Hematopoietic multipotent progenitor cell treated with erythropoietin and hydrocortisone succinate and interleukin-3 and kit ligand, for 15 days (in vitro differentiated cells): Measurements from ENCODE around the gene IBA57.

Experiments
- DNase-seq: peaks from one replicate; pipeline ENCODE4 v3.0.0-alpha.2; 2015; ENCODE audit warnings: low spot score

IBA57 gene

GRCh38 chr1:228145463-228146416 is 19.9 kb upstream of the IBA57 start:
- DNase-seq = peak; percentile 79

DNA sequence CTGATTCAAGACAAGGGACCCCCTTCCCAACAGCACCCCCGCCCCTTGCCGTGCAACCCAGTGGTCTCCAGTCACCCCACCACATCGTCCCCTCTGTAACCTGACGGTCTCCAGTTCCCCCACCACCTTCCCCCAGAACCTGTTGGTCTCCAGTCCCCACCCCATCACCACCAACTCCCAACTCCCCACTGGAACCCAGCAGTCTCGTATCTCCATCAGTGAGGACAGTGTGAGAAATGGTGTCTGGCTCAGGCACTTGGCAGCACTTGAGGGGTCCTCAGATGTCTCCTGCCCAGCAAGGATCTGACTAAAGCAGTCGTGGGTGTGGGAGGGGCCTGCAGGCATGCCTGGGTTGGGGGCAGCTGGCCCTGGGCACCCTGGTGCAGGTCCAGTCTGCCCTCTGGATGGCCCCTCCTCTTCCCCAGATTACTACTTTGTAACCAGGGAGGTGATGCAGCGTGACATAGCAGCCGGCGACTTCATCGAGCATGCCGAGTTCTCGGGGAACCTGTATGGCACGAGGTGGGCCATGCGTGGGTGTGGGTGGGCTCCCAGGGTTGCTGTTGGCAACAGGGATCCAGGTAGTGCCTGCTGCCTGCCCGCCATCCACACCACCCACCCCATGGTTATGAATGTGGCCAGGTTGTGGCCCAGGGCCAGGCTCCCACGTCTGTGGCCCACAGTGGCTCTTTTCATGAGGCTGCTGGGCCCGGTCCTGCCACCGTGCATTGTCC is 19.0 kb upstream of the IBA57 start:
- DNase-seq = no peak

GRCh38 chr1:228147151-228147693 is 18.4 kb upstream of the IBA57 start:
- no peak for DNase-seq

GRCh38 chr1:228147768-228148167 is 17.8 kb upstream of the IBA57 start:
- DNase-seq = no peak

DNA sequence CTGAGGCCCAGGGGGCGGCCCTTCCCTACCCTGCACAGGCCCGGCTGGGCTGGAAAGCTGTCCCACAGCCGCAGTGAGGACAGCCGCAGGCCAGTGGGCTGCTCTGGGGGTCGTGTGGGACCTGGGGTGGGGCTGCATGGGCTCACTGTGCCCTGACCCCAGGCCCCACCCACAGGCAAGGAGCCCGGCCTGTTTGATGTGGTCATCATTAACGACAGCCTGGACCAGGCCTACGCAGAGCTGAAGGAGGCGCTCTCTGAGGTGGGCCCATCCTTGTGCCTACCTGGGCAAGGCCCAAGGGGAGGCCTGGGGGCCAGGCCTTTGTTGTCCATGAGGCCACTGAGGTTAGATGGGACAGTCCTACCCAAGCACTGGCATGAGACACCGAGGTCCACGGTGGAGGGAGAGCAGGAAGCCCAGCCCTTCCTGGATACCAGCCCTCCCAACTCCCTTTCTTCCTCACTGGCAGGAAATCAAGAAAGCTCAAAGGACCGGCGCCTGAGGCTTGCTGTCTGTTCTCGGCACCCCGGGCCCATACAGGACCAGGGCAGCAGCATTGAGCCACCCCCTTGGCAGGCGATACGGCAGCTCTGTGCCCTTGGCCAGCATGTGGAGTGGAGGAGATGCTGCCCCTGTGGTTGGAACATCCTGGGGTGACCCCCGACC is 17.3 kb upstream of the IBA57 start:
- DNase-seq = no peak

DNA sequence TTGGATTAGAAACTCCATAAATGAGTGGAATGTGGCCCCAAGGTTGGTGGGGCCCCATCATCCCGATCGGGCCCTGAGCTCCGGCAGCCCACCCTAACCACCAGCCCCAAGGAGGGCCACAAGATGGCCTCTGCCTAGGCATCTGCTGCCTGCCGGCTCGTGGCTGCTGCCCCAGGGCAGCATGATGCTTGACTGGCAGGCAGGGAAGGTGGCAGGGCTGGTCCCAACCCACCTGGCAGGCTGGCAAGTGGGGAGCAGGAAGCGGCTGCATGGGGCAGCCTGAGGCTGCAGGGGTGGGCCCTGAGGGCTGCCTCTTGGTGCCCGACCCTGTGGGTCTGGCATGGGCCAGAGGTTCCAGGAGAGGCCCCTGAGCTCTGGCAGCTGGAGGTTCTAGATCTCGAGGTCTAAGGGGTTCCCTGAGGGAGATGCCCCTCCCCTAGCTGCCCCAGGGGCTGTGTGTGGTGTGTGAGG is 16.6 kb upstream of the IBA57 start:
- no peak for DNase-seq

DNA sequence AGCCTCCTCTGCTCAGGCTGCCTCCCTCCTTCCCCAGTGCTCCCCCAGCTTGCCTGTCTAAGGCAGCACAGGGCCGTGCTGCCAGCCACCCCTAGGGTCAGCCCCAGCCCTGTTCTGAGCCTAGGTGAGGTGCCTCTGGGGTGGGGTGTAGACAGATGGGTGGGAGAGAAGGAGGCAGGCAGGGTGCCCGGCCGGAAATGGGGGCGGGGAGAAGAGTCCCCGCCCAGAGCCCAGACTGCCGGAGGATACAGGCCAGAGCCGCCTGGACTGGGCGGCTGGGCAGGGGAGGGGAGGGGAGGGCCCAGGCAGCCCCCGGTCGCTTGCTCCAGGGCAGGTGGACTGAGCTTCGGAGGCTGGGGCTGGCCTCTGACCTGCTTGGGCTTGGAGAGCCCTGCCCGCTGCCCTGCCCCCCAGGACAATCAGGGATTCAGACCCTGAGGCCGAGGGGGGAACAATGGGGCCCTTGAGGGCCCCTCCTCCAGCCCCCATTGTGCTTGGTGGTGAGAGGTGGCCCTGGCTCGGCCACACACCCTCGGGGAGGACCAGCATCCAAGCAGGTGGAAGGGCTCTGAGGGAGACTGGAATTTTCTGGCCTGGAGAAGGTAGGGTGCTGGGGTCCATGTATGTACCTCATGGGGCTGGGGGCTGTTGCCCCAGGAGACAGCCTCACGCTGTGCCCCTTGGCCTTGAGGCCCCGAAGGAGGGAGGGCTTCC is 16.0 kb upstream of the IBA57 start, which contains the start of gene GJC2:
Gene GJC2, plus strand, starts transcription at position 525 of the 714 bp plus-strand sequence. CDS start 7,829 bp downstream, outside the sequence.
- no peak for DNase-seq

DNA sequence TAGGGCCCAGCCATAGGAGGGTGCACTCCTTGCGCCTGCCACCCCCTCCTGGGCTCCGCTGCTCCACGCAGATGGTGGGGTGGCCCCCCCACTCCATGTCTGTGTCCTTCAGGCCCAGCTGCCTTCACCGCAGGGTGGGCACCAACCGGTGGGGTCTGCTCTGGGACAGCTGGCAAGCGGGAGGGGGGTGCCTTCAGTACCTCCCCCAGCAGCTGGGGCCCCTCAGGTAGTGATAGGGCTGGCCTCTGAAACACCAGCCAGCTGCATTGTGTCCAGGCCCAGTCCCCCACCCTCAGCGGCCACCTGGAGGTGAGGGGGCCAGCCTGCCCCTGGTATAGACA is 15.5 kb upstream of the IBA57 start:
- DNase-seq = no peak

DNA sequence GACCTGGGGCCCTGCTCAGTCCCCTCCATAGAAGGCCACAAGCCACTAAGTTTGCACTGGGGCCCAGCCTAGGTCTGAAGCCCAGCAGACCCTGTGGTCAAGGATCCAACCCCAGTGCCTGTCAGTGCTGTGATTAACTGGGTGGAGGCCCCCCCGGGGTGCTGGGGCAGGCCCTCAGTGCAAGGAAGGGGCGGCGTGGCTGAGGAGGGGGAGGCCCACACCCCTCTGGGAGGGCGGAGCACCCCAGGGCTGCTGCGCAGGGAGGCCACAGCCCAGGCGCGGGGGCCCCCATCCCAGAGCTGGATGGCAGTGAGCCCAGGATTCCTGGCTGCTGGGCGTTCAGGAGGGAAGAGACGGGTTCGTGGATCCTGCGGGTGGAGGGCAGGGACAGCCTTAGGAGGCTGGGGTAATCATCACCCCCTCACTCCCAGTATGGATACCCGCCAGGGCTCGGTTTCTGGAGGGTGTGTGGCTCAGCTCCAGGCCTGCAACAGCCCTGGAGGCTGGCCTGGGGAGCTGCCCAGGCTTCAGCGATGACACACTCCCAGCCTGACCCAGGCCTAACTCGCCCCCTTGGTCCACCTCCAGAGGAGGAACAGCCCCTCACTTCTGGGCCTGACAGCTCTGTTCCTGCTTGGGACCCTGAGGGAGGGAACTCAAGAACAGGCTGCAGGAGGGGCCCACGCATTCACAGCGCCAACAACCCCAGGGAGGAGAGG is 15.0 kb upstream of the IBA57 start:
- DNase-seq = no peak

DNA sequence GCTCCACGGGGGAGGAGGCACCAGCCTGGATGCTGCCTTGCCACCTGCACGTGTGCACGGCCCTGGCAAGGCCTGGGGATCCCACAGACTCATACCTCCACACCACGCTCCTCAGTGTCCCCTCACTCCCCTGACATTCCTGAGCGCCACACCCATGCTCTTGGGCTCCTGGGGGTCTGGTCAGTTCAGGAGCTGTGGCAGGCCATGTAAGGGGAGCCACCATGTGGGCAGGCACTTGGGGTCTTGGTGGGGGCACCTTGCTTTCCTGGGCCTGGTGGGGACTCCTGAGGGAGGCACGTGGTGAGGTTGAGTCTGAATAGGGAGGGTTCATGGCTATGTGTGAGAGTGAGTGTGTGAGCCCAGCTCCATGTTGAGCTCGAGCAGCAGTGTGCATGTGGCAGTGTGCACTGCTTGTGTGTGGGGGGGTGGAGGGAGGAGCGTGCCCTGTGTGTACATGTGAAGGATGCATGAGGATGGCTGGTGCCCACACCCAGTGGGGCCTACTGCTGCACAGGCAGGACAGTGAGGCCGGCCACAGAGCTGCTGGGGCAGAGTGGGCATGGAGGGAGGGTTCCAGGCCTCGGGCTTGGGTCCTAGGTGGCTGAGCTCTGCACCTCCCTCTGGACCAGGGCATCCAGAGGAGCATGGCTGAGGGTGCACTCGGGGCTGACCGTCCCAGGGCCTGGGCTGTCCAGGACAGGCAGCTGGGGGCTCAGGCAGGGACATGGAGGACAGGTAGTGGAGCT is 14.3 kb upstream of the IBA57 start:
- no peak for DNase-seq

GRCh38 chr1:228152097-228152917 is 13.3 kb upstream of the IBA57 start:
- no peak for DNase-seq

GRCh38 chr1:228152918-228153258 is 12.7 kb upstream of the IBA57 start:
- no peak for DNase-seq

GRCh38 chr1:228154021-228154669 is 11.5 kb upstream of the IBA57 start:
- no peak for DNase-seq

GRCh38 chr1:228154670-228155571 is 10.7 kb upstream of the IBA57 start:
- no peak for DNase-seq

- no peak for DNase-seq
Measured at GRCh38 chr1:228155596-228156514, 9.7 kb upstream of the IBA57 start.

GRCh38 chr1:228156515-228156881 is 9.1 kb upstream of the IBA57 start:
- no peak for DNase-seq
